A549 (cell line): ENCODE measurements around the gene HOXB4.

Source experiments
- CEBPB ChIP-seq, 2 experiments: fragments of >200 bp in 1 of 2; sonication (Bioruptor Twin) in 1 of 2; formaldehyde crosslinking in 1 of 2; IDR thresholded peaks; 2 replicates each; pipeline ENCODE4 v1.6.1; 2012 to 2016
- CTCF ChIP-seq: fragments of >200 bp; sonication (Bioruptor Twin); formaldehyde crosslinking; IDR thresholded peaks from 3 replicates; pipeline ENCODE4 v1.5.1; 2016
- FOXS1 ChIP-seq: fragments of 250-450 bp; sonication (Bioruptor Pico); IDR thresholded peaks from 2 replicates; pipeline ENCODE4 v1.5.0; 2020; ENCODE audit warnings: mild to moderate bottlenecking, moderate library complexity
- USF2 ChIP-seq: fragments of 450-650 bp; IDR thresholded peaks from 2 replicates; pipeline ENCODE4 v1.6.1; 2014; ENCODE audit warnings: antibody characterized with exemption

- TF ChIP-seq CTCF, result no peak
- TF ChIP-seq USF2, result no peak
- TF ChIP-seq FOXS1 (CRISPR knock-in tag), result no peak
- TF ChIP-seq CEBPB (IDR thresholded peaks at IDR 0.05), result no peak
These were observed 1.3 kb upstream of the HOXB4 start for GRCh38 chr17:48579471-48579759.
